ENCODE results near the gene GOLM1.
A peak's percentile ranks its signal among the peaks of the same experiment; 100 is the strongest.

Gene GOLM1

DNA sequence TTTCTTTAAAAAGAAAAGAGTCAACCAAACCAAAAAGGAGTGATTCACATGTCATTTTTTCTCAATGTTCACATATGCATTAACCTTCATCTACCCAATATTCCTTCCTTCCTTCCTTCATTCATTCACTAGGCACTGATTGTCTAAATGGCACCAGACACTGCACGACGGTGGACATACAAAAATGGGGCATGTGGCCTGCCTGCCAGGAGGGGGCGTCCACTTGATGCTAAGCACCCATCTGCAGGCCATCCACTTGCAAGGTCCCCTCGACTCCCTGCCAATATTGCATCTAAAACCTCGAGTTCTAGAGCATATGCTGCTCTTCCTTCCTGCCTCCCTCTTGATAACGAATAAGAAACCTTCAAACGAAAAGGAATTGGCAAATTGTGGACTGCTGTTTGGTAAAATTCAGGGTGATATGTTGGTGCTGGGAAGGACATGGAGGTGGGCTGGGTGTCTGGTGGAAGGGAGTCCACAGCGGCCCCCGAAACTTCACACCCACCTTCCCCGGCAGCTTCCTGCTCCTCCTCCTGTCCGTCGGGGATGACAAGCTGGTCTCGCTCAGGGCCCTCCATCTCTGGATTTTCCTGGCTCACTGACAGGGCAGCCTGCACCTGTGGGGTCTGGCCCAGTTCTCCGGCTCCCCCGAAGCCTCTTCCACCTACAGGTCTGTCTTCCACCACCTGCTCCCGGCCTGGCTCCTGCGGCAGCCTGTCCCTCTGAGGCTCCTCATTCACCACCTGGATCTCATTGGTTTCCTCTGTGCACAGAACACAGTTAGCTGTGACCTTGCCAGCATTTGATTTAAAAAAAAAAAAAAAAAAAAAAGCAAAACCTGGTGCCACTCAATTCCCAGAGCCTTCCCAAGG lies 64.3 kb downstream of the GOLM1 start:
- CTCF ChIA-PET = interaction anchor here (0.9 to 1.0 kb wide), 2 partner anchors 12 to 22 kb away, joined by 3 read pairs; no protein-coding TSS in a partner anchor
- TF ChIP-seq, protein P1, sequence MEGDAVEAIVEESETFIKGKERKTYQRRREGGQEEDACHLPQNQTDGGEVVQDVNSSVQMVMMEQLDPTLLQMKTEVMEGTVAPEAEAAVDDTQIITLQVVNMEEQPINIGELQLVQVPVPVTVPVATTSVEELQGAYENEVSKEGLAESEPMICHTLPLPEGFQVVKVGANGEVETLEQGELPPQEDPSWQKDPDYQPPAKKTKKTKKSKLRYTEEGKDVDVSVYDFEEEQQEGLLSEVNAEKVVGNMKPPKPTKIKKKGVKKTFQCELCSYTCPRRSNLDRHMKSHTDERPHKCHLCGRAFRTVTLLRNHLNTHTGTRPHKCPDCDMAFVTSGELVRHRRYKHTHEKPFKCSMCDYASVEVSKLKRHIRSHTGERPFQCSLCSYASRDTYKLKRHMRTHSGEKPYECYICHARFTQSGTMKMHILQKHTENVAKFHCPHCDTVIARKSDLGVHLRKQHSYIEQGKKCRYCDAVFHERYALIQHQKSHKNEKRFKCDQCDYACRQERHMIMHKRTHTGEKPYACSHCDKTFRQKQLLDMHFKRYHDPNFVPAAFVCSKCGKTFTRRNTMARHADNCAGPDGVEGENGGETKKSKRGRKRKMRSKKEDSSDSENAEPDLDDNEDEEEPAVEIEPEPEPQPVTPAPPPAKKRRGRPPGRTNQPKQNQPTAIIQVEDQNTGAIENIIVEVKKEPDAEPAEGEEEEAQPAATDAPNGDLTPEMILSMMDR (IDR thresholded peaks at IDR 0.05; ENCODE audit: control extremely low read depth, extremely low read depth, low read depth, missing control alignments) = peak; percentile 52
- POLR2A ChIA-PET = interaction anchor here (0.6 kb wide), 1 partner anchor 167 kb away, joined by 5 read pairs; no protein-coding TSS in a partner anchor
- peak; percentile 64 for DNase-seq (ENCODE audit: extremely low spot score)

GRCh38 chr9:86027767-86028166 lies 71.6 kb downstream of the GOLM1 start:
- POLR2A ChIA-PET = no interaction called here
- no peak for DNase-seq (ENCODE audit: extremely low spot score)
- TF ChIP-seq, protein P1 (IDR thresholded peaks at IDR 0.05; ENCODE audit: control extremely low read depth, extremely low read depth, low read depth, missing control alignments) = no peak
- CTCF ChIA-PET = no interaction called here

DNA sequence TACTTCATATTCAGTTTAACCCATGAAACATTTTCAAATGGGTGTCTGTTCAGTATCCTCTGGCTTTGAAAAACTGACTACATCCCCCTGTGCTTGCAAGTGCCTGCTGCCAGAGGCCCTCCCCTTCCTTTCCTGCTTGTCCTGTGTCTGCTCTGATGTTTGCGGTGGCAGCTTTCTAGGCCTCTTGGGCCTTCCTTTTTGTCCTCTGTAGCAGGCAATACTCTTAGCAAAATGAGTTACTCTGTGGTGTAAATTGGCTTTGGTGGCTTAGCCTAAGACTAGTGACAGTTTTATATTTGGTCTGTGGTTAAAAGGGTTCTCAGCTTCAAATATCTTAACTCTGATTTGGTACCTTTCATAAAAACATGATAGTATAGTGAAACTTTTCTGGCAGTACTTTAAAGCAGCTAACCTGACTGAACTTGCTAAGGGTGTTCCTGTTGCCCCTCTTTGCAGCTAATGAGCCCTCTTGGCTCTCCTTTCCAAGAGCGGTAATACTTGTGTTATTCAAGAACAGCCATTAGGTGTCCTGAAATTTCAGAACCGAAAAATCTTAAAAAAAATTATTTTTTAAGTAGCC lies 76.6 kb downstream of the GOLM1 start:
- ChIA-PET POLR2A (no interaction called here), CTCF (interaction anchor here (0.7 to 1.2 kb wide), 2 partner anchors 8 to 21 kb away, joined by 3 read pairs; no protein-coding TSS in a partner anchor)
- TF ChIP-seq, protein P1 (IDR thresholded peaks at IDR 0.05; ENCODE audit: control extremely low read depth, extremely low read depth, low read depth, missing control alignments) = no peak

GRCh38 chr9:86021166-86021565 lies 78.2 kb downstream of the GOLM1 start:
- TF ChIP-seq, protein P1 (IDR thresholded peaks at IDR 0.05; ENCODE audit: control extremely low read depth, extremely low read depth, low read depth, missing control alignments) = no peak
- DNase-seq (ENCODE audit: extremely low spot score) = no peak
- ChIA-PET POLR2A (no interaction called here), CTCF (interaction anchor here (1.3 kb wide), 2 partner anchors 9 to 12 kb away, joined by 3 read pairs; no protein-coding TSS in a partner anchor)

More for the DNA sequence above, 76.6 kb downstream of the GOLM1 start:
- DNase-seq (ENCODE audit: extremely low spot score) = no peak

DNA sequence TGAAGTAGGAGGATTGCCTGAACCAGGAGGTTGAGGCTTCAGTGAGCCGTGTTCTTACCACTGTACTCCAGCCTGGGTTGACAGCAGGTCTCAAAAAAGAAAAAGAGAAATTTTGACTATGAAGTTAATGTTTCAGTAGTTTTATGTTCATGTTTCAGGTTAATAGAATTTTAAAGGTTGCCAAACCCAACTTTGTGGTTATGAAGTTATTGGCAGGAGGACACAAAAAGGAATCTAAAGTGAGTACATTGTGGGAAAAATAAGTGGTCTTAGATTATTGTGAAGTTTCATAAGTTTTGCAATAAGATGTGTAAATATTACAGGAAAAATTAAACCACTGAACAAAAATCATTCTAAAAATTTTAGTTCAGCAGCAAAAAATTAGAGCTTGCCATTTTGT lies 78.6 kb downstream of the GOLM1 start:
- POLR2A ChIA-PET = no interaction called here
- CTCF ChIA-PET = interaction anchor here (1.3 kb wide), 2 partner anchors 8 to 12 kb away, joined by 3 read pairs; no protein-coding TSS in a partner anchor
- no peak for DNase-seq (ENCODE audit: extremely low spot score)
- TF ChIP-seq, protein P1 (IDR thresholded peaks at IDR 0.05; ENCODE audit: control extremely low read depth, extremely low read depth, low read depth, missing control alignments) = no peak

DNA sequence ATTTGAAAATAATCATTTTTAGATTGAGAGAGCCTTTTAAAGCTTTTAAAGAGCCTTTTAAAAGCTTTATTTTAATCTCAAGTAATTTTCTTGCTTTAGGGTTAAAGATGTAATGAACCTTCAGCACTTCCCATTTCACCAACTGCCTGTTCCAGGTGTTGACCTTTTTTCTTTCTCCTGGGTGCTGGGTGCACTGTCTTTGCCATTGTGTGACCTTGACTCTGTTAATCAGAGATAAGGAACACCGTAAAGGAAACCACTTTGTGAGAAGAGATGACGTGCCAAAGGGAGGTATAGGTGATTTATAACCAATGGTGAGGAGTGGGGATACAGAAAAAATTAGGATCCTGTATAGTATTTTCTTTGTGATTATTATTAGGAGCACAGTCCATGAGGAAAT lies 90.2 kb downstream of the GOLM1 start:
- TF ChIP-seq, protein P1 (IDR thresholded peaks at IDR 0.05; ENCODE audit: control extremely low read depth, extremely low read depth, low read depth, missing control alignments) = no peak
- DNase-seq (ENCODE audit: extremely low spot score) = no peak
- POLR2A ChIA-PET = no interaction called here
- CTCF ChIA-PET = interaction anchor here (1.0 to 1.4 kb wide), 3 partner anchors 8 to 274 kb away, joined by 3 read pairs; partner anchors contain the start of gene ISCA1

All from GM10248 (cell line).